Measurements from ENCODE around the gene PFAS. TPM values are rescaled to one million over a fixed set of nuclear protein-coding genes. Genes with fewer than 3 reads are reported as not detected.
A peak's percentile ranks its signal among the peaks of the same experiment; 100 is the strongest.

Gene PFAS
- total and polyA plus RNA-seq, 2 experiments from 2014 or later: 96.1 to 168 TPM

DNA sequence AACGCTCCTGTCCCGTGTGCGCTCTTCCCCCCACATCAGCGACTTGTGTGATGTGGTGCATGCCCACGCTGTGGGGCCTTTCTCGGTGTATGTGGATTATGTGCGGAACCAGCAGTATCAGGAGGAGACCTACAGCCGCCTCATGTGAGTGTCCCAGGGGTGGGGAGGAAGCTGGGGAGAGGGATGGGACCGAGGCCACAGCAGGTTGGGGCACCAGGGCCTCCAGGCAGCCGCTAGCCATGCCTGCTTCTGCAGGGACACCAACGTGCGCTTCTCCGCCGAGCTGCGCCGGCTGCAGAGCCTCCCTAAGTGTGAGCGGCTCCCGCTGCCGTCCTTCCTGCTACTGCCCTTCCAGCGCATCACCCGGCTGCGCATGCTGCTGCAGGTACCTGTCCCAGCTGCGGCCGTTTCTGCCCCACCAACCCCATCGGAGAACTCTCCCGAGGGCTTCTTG, 66.7 kb downstream of the PFAS start:
- H3K27me3 ChIP-seq (ENCODE audit: insufficient read depth): peaks cover 48% of the 10 kb centered on the region
- no peak overlapping the region for H3K27ac ChIP-seq (ENCODE audit: low read depth)
- Mint-ChIP-seq H3K27ac (no peak overlapping the region), H3K27me3 (ENCODE audit: insufficient read depth, low read depth, poor library complexity) (peaks cover 29% of the 10 kb centered on the region), H3K9me3 (no peaks in the 10 kb centered on the region; the same call in 2 of the 3 replicates), H3K4me1 (peaks cover 13% of the 10 kb centered on the region), H3K4me3 (peak overlapping the region; percentile 87), H3K36me3 (ENCODE audit: low read depth) (peaks cover 4% of the 10 kb centered on the region; the same call in 1 of the 3 replicates)
- H3K4me3 ChIP-seq: peak overlapping the region; percentile 98
- peak overlapping the region; percentile 98 for H3K4me2 ChIP-seq
- H4K20me1 ChIP-seq (replicated peaks; ENCODE audit: insufficient read depth): no peaks in the 10 kb centered on the region
- H3K9me2 ChIP-seq (ENCODE audit: insufficient read depth): no peaks in the 10 kb centered on the region
- TF ChIP-seq, protein P1, sequence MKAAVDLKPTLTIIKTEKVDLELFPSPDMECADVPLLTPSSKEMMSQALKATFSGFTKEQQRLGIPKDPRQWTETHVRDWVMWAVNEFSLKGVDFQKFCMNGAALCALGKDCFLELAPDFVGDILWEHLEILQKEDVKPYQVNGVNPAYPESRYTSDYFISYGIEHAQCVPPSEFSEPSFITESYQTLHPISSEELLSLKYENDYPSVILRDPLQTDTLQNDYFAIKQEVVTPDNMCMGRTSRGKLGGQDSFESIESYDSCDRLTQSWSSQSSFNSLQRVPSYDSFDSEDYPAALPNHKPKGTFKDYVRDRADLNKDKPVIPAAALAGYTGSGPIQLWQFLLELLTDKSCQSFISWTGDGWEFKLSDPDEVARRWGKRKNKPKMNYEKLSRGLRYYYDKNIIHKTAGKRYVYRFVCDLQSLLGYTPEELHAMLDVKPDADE (IDR thresholded peaks at IDR 0.05): no peak
- TF ChIP-seq ZNF331 (CRISPR knock-in tag; IDR thresholded peaks at IDR 0.05; ENCODE audit: low read depth) (no peak), ZNF114 (CRISPR knock-in tag; IDR thresholded peaks at IDR 0.05) (no peak), EZH2 (IDR thresholded peaks at IDR 0.05; ENCODE audit: low read depth, unreplicated experiment) (no peak), STAT1 (IDR thresholded peaks at IDR 0.05; ENCODE audit: unreplicated experiment) (no peak), NANOG (IDR thresholded peaks at IDR 0.05; ENCODE audit: borderline replicate concordance) (no peak), JUNB (IDR thresholded peaks at IDR 0.05; ENCODE audit: unreplicated experiment) (no peak)
- TF ChIP-seq, protein P2, sequence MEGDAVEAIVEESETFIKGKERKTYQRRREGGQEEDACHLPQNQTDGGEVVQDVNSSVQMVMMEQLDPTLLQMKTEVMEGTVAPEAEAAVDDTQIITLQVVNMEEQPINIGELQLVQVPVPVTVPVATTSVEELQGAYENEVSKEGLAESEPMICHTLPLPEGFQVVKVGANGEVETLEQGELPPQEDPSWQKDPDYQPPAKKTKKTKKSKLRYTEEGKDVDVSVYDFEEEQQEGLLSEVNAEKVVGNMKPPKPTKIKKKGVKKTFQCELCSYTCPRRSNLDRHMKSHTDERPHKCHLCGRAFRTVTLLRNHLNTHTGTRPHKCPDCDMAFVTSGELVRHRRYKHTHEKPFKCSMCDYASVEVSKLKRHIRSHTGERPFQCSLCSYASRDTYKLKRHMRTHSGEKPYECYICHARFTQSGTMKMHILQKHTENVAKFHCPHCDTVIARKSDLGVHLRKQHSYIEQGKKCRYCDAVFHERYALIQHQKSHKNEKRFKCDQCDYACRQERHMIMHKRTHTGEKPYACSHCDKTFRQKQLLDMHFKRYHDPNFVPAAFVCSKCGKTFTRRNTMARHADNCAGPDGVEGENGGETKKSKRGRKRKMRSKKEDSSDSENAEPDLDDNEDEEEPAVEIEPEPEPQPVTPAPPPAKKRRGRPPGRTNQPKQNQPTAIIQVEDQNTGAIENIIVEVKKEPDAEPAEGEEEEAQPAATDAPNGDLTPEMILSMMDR (conservative IDR thresholded peaks at IDR 0.05; ENCODE audit: low read depth in 2 of 2): no peak
- TF ChIP-seq, protein P3, sequence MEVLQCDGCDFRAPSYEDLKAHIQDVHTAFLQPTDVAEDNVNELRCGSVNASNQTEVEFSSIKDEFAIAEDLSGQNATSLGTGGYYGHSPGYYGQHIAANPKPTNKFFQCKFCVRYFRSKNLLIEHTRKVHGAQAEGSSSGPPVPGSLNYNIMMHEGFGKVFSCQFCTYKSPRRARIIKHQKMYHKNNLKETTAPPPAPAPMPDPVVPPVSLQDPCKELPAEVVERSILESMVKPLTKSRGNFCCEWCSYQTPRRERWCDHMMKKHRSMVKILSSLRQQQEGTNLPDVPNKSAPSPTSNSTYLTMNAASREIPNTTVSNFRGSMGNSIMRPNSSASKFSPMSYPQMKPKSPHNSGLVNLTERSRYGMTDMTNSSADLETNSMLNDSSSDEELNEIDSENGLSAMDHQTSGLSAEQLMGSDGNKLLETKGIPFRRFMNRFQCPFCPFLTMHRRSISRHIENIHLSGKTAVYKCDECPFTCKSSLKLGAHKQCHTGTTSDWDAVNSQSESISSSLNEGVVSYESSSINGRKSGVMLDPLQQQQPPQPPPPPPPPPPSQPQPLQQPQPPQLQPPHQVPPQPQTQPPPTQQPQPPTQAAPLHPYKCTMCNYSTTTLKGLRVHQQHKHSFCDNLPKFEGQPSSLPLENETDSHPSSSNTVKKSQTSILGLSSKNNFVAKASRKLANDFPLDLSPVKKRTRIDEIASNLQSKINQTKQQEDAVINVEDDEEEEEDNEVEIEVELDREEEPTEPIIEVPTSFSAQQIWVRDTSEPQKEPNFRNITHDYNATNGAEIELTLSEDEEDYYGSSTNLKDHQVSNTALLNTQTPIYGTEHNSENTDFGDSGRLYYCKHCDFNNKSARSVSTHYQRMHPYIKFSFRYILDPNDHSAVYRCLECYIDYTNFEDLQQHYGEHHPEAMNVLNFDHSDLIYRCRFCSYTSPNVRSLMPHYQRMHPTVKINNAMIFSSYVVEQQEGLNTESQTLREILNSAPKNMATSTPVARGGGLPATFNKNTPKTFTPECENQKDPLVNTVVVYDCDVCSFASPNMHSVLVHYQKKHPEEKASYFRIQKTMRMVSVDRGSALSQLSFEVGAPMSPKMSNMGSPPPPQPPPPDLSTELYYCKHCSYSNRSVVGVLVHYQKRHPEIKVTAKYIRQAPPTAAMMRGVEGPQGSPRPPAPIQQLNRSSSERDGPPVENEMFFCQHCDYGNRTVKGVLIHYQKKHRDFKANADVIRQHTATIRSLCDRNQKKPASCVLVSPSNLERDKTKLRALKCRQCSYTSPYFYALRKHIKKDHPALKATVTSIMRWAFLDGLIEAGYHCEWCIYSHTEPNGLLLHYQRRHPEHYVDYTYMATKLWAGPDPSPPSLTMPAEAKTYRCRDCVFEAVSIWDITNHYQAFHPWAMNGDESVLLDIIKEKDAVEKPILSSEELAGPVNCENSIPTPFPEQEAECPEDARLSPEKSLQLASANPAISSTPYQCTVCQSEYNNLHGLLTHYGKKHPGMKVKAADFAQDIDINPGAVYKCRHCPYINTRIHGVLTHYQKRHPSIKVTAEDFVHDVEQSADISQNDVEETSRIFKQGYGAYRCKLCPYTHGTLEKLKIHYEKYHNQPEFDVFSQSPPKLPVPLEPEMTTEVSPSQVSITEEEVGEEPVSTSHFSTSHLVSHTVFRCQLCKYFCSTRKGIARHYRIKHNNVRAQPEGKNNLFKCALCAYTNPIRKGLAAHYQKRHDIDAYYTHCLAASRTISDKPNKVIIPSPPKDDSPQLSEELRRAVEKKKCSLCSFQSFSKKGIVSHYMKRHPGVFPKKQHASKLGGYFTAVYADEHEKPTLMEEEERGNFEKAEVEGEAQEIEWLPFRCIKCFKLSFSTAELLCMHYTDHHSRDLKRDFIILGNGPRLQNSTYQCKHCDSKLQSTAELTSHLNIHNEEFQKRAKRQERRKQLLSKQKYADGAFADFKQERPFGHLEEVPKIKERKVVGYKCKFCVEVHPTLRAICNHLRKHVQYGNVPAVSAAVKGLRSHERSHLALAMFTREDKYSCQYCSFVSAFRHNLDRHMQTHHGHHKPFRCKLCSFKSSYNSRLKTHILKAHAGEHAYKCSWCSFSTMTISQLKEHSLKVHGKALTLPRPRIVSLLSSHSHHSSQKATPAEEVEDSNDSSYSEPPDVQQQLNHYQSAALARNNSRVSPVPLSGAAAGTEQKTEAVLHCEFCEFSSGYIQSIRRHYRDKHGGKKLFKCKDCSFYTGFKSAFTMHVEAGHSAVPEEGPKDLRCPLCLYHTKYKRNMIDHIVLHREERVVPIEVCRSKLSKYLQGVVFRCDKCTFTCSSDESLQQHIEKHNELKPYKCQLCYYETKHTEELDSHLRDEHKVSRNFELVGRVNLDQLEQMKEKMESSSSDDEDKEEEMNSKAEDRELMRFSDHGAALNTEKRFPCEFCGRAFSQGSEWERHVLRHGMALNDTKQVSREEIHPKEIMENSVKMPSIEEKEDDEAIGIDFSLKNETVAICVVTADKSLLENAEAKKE (CRISPR knock-in tag; IDR thresholded peaks at IDR 0.05): no peak
- TF ChIP-seq, protein P4, sequence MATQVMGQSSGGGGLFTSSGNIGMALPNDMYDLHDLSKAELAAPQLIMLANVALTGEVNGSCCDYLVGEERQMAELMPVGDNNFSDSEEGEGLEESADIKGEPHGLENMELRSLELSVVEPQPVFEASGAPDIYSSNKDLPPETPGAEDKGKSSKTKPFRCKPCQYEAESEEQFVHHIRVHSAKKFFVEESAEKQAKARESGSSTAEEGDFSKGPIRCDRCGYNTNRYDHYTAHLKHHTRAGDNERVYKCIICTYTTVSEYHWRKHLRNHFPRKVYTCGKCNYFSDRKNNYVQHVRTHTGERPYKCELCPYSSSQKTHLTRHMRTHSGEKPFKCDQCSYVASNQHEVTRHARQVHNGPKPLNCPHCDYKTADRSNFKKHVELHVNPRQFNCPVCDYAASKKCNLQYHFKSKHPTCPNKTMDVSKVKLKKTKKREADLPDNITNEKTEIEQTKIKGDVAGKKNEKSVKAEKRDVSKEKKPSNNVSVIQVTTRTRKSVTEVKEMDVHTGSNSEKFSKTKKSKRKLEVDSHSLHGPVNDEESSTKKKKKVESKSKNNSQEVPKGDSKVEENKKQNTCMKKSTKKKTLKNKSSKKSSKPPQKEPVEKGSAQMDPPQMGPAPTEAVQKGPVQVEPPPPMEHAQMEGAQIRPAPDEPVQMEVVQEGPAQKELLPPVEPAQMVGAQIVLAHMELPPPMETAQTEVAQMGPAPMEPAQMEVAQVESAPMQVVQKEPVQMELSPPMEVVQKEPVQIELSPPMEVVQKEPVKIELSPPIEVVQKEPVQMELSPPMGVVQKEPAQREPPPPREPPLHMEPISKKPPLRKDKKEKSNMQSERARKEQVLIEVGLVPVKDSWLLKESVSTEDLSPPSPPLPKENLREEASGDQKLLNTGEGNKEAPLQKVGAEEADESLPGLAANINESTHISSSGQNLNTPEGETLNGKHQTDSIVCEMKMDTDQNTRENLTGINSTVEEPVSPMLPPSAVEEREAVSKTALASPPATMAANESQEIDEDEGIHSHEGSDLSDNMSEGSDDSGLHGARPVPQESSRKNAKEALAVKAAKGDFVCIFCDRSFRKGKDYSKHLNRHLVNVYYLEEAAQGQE (IDR thresholded peaks at IDR 0.05; ENCODE audit: unreplicated experiment): no peak
- no peaks in the 10 kb centered on the region for H3K79me2 ChIP-seq (replicated peaks; ENCODE audit: insufficient read depth)
- no peaks in the 10 kb centered on the region for H3K36me3 ChIP-seq (ENCODE audit: insufficient read depth)
- peak; percentile 81 for ATAC-seq
- peaks cover 14% of the 10 kb centered on the region for H3K4me1 ChIP-seq (ENCODE audit: insufficient read depth)
- peaks cover 7% of the 10 kb centered on the region; the same call in 1 of the 2 replicates for H3F3A ChIP-seq (replicated peaks; ENCODE audit: low read depth)
- DNase-seq (ENCODE audit: low spot score): peak; percentile 79
- H2AFZ ChIP-seq: peak overlapping the region; percentile 100

Measured in GM23338 (cell line).